ENCODE results near the gene FEM1A. TPM values are rescaled to one million over a fixed set of nuclear protein-coding genes. Genes with fewer than 3 reads are reported as not detected.
"Not testable (repeated sequence)": the region's sequence is repeated elsewhere in the genome, so short reads cannot be mapped to it uniquely, and the experiment has no call there.

FEM1A gene
- total RNA-seq, 1 donor from 2014 or later: 22.8 TPM

GRCh38 chr19:4772566-4772965 lies 19.0 kb upstream of the FEM1A start:
- FAIRE-seq (no peak), DNase-seq (ENCODE audit: low spot score in 2 of 2) (no peak)

DNA sequence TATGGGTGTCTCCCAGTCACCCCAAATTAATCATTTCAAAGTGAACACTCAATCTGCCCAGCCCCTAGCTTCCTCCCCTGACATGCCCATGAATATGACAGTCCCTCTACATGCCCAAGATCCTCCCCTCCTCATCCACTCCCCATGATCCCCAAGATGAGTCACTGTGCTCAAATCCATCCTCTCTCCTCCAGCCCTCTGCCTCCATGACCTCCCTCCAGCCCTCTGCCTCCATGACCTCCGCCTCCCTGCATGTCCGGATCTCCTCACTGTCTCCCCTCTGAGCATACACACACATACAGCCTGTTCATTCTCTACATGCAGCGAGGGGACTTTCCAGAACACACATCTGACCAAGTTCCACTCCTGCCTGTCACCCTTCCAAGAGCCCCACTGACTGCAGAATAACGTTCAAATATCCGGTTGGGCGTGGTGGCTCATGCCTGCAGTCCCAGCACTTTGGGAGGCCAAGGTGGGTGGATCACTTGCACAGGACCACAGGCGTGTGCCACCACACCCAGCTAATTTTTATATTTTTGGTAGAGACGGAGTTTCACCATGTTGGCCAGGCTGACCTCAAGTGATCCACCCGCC lies 18.4 kb upstream of the FEM1A start:
- FAIRE-seq: no peak
- no peak for DNase-seq (ENCODE audit: low spot score in 2 of 2)

DNA sequence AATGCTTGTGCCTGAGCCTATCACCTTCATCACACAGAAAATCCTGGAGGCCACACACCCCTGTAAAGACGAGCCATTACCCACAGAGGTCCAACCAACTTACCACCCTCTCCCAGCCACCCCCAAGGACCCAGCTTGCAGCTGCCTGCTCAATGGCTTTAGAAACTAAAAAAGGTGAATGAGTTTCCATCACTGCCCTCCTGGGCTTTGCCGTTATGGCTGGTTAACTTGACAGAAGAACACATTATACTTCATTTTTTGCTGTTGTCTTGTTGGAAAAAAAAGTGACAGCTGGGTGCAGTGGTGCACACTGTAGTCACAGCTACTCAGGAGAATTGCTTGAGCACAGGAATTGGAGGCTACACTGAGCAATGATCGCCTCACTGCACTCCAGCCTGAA lies 17.4 kb upstream of the FEM1A start:
- DNase-seq (ENCODE audit: low spot score in 2 of 2): no peak
- no peak for FAIRE-seq

DNA sequence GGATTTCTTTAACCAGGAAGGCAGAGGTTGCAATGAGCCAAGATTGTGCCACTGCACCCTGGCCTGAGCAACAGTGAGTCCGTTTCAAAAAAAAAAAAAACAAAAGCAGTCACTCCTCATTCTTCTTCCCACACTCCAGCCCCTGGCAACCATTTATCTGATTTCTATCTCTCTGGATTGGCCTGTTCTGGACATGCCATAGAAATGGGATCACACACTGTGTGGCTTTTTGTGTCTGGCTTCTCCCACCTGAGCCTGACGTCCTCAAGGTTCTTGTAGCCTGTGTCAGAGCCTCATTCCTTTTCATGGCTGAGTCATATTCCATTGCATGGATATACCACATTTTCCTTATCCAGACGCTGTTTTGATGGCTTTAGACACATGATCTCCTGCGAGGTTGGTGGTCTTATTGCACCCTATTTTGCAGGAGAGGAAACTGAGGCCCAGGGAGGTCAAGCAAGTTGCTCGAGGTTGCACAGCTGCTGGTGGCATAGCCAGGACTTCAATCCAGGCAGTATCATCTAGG lies 15.8 kb upstream of the FEM1A start:
- no peak for DNase-seq (ENCODE audit: low spot score in 2 of 2)
- no peak for FAIRE-seq

DNA sequence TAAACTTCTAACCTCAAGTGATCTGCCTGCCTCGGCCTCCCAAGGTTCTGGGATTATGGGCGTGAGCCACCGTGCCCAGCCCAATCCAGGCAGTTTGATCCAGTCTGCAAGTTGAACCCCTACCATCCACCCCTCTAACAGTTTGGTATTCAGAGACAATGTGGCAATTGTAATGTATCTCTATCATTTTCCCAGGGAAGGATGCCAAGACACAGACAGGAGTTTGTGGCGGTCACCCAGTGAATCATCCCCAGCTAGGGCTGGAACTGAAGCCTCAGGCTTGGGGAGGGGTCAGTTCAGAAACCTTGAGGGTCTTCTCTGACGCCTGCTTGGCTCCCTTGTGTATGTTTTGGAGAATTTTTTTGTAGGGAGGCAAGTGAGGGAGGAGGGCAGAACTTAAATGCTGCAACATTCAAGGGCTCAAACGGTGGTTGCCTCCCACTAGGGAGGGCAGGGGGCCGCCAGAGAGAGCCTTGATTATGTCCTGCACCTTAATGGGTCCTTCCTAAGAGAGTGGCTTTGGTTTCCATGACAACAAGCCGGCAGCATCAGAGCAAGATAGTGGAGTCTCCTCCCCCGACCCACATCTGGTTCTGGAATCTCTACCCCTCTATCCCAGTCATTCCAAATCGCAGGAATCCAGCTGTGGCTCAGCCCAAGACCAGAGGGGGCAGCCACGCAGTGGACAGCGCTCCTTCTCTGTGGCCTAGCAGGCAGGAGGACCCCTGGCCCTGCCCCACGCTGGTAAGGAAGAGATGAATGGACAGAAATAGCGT lies 14.9 kb upstream of the FEM1A start:
- FAIRE-seq: no peak
- no peak for DNase-seq (ENCODE audit: low spot score in 2 of 2)

DNA sequence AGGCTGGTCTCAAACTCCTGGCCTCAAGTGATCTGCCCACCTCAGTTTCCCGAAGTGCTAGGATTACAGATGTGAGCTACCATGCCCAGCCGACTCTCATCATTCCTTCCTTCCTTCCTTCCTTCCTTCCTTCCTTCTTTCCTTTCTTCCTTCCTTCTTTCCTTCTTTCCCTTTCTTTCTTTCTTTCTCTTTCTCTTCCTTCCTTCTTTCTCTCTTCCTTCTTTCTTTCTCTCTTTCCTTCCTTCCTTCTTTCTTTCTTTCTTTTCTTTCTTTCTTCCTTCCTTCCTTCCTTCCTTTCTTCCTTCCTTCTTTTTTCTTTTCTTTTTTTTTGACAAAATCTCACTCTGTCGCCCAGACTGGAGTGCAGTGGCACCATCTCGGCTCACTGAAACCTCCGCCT lies 13.4 kb upstream of the FEM1A start:
- not testable (repeated sequence) for DNase-seq (ENCODE audit: low spot score in 2 of 2); FAIRE-seq

- FAIRE-seq: no peak
- no peak for DNase-seq (ENCODE audit: low spot score in 2 of 2)
Measured at GRCh38 chr19:4780860-4781259, 10.7 kb upstream of the FEM1A start.

- no peak for FAIRE-seq
- DNase-seq (ENCODE audit: low spot score in 2 of 2): no peak
Measured at GRCh38 chr19:4781801-4782200, 9.7 kb upstream of the FEM1A start.

GRCh38 chr19:4786412-4787016 lies 5.0 kb upstream of the FEM1A start:
- DNase-seq (ENCODE audit: low spot score in 2 of 2); FAIRE-seq: not testable (repeated sequence)

- not testable (repeated sequence) for FAIRE-seq; DNase-seq (ENCODE audit: low spot score in 2 of 2)
Measured at GRCh38 chr19:4792019-4792865, 708 bp downstream of the FEM1A start.

- FAIRE-seq; DNase-seq (ENCODE audit: low spot score in 2 of 2): not testable (repeated sequence)
Measured at GRCh38 chr19:4792866-4793195, 1.3 kb downstream of the FEM1A start.

- not testable (repeated sequence) for DNase-seq (ENCODE audit: low spot score in 2 of 2); FAIRE-seq
Measured at GRCh38 chr19:4793278-4793677, 1.7 kb downstream of the FEM1A start.

DNA sequence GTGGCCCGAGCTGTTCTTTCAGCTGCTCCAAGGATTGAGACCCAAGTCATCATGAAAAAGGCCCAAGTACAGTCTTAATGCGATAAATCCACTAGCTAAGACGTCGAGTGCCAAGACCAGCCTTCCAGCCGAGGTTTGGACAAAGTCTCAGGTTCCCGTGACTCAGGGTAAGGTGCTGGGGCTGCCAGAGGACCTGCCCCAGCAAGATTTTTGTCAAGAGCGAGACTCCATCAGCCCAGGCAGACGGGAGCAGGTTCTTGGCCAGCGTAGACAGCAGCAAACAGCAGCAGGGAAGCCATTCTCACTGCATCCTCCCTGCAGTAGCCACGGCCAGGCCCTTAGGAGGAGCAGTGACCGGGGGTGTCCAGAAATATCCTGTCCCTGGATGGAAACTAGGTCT lies 3.4 kb downstream of the FEM1A start:
- DNase-seq (ENCODE audit: low spot score in 2 of 2) (no peak), FAIRE-seq (no peak)

DNA sequence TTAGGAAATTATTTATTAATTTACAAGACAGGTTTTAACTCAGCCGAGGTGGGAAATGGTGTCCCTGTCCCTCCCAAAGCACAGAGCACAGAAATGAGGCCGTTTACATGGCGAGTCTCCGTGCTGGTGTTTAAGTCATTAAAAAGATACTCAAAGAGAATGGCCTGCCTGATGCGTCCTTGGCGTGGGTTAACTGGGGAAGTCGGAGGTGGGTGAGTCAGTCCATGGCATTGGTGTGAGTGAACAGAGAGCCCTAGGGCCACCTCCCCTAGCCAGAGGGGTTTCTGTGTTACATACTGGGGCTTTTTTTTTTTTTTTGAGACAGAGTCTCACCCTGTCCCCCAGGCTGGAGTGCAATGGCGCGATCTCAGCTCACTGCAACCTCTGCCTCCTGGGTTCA lies 3.9 kb downstream of the FEM1A start:
- FAIRE-seq (no peak), DNase-seq (ENCODE audit: low spot score in 2 of 2) (no peak)

DNA sequence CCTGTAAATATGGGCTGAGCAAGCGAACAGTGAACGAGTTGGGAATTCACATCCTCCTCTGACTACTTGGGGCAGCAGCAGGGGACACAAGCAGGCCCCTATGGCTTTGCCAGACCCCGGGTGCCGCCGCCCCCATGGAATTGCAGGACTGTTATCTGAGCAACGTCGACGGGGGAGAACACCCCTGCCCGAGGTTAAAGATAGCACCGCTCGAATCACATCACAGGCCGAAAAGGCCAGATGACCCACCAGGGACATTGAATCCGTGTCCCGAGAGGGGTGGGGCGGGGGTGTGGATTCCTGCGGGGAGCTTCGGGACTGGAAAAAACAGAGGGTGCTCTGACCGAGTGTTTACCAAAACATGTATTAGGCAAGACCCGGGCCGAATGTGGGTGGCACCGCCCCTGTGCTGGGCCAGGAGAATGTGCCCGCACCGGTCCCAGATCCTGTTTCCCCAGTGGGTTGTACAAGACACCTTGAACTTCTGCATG lies 9.1 kb downstream of the FEM1A start:
- DNase-seq (ENCODE audit: low spot score in 2 of 2) (no peak), FAIRE-seq (no peak)

GRCh38 chr19:4801085-4801619 lies 9.6 kb downstream of the FEM1A start:
- DNase-seq (ENCODE audit: low spot score in 2 of 2) (no peak), FAIRE-seq (no peak)

DNA sequence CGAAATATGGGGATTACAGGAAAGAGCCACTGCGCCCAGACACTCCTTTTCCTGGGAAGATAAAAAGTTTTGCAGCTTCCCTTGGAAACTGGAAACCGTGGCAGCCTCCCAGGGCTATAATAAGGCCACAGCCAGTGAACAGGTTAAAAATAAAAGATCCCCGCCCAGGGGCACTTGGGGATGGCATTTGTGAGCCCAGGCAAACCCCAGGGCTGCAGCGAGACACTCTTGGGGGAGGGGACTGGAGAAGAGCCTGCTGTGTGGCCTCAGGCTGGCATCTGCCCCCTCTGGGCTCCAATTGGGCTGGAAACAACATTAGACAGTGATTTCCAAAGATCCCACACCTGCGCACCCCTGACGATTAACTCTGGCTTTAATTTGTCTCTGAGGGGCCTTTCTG lies 11.2 kb downstream of the FEM1A start:
- FAIRE-seq (no peak), DNase-seq (ENCODE audit: low spot score in 2 of 2) (no peak)

DNA sequence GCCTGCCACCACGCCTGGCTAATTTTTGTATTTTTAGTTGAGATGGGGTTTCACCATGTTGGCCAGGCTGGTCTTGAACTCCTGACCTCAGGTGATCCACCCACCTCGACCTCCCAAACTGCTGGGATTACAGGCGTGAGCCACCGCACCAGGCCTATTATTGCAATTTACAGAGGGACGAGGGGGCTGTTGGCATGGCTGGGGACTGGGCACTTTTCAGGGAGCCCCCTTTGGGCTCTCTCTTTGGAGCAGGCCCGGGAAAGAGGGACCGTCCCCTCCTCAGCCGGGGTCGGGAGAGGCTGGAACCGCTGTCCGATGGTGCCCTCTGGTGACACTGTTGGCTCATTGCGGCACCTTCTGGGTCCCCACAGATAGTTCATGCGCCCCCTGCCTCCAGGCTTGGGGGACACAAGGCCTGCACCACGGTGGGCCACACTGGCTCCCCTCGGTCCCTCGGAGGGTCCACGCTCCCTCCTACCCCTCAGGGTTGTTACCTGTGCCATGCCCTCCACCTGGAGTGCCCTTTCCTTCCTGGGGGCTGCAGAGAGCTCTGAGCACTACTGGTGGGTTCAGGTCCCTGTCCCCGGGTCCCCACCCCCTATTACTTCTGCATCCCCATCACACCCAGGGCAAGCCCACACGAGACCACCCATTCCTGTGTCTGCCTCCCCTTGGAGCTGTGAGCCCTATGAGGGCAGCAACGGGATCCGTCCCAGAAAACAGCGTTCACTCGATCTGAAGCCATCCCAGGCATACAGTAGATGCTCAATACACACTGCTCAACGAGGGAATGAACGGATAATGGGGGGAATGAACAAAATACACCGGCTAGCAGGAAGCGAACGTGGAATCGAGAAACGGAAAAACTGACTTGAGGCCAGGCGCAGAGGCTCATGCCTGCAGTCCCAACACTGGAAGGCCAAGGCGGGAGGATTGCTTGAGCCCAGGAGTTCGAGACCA lies 12.5 kb downstream of the FEM1A start:
- DNase-seq (ENCODE audit: low spot score in 2 of 2) (peak in 1 of 2 donors; percentile 66), FAIRE-seq (no peak)

- not testable (repeated sequence) for FAIRE-seq; DNase-seq (ENCODE audit: low spot score in 2 of 2)
Measured at GRCh38 chr19:4805140-4805539, 13.6 kb downstream of the FEM1A start.

Measured in frontal cortex (tissue), 4 donors.